Transverse colon (tissue), 4 donors: ENCODE measurements around the gene ME1. TPM values are rescaled to one million over a fixed set of nuclear protein-coding genes. Genes with fewer than 3 reads are reported as not detected.

Experiments used
- DNase-seq: peaks from one replicate; pipeline ENCODE4 v3.0.0-alpha.2; 2019
- H3K27ac ChIP-seq, 4 donors: fragments of 200-600 bp; sonication (generic); 2 replicates each; pipeline ENCODE4 v1.5.1; 2016 to 2018; ENCODE audit warnings: inconsistent platforms in 4 of 4
- H3K27me3 ChIP-seq: fragments of 200-600 bp; sonication (generic); 2 replicates; pipeline ENCODE4 v1.5.1; 2017; ENCODE audit warnings: inconsistent platforms
- H3K36me3 ChIP-seq, 4 donors: fragments of 200-600 bp; sonication (generic); 2 replicates each; pipeline ENCODE4 v1.5.1; 2017 to 2019; ENCODE audit warnings: inconsistent platforms in 4 of 4
- H3K4me1 ChIP-seq, 4 donors: fragments of 200-600 bp; sonication (generic); 2 replicates each; pipeline ENCODE4 v1.5.1; 2017 to 2020; ENCODE audit warnings: inconsistent platforms in 4 of 4
- H3K4me3 ChIP-seq, 4 donors: fragments of 200-600 bp; sonication (generic); 1 replicate in 1 of 4; 2 replicates in 3 of 4; pipeline versions ENCODE4 v1.5.1 to v1.6.1; 2017 to 2019; ENCODE audit warnings: inconsistent platforms in 4 of 4
- H3K9me3 ChIP-seq, 2 donors: fragments of 200-600 bp; sonication (generic); 2 replicates each; pipeline ENCODE4 v1.5.1; 2017 to 2019; ENCODE audit warnings: inconsistent platforms in 2 of 2
- EP300 ChIP-seq: sonication (generic); formaldehyde crosslinking; IDR thresholded peaks from one replicate; pipeline ENCODE4 v1.6.1; 2017; ENCODE audit warnings: antibody characterized with exemption, low read depth
- POLR2A ChIP-seq: fragments of 450-650 bp; IDR thresholded peaks from one replicate; pipeline ENCODE4 v1.6.1; 2016; ENCODE audit warnings: antibody characterized with exemption, mild to moderate bottlenecking, moderate library complexity
- POLR2AphosphoS5 ChIP-seq, 3 donors: sonication (generic); formaldehyde crosslinking; IDR thresholded peaks; one replicate each; pipeline ENCODE4 v1.6.1; 2016; ENCODE audit warnings: antibody characterized with exemption in 3 of 3
- WGBS, 2 donors: methylation state at CpG; one replicate each; pipeline ENCODE4 v1.1.5; 2018; ENCODE audit warnings: low coverage in 1 of 2; 5-methylcytosine and 5-hydroxymethylcytosine counted together
- in situ Hi-C, 4 donors: fragments of 200-750 bp; cut with MboI; loops; one replicate each; pipeline versions ENCODE4 v1.15.0 to v1.15.1; 2017; ENCODE audit warnings: low sequenced_read_pairs in 3 of 4, low pct_ligation_motif_present in 1 of 4, low pct_unique_long_range_greater_than_20kb in 1 of 4
- intact Hi-C: fragments of 100-400 bp; cut with DNase I; formaldehyde crosslinking; loops from one replicate; pipeline ENCODE4 v1.15.1; 2023; ENCODE audit warnings: low total_unique reads
- total RNA-seq, 4 donors: library from RNA; depleted of rRNA; stranded (reverse); fragments of >200 nt; gene quantifications; one replicate each; pipeline ENCODE4 v1.1.0, GENCODE V29; 2016
- TF ChIP-seq, protein P1 (sequence below), 5 experiments: fragments of 200-600 bp in 3 of 5; fragments of 450-650 bp in 2 of 5; sonication (generic) in 3 of 5; IDR thresholded peaks; 1 replicate in 2 of 5; 2 replicates in 3 of 5; pipeline ENCODE4 v1.5.1; 2016 to 2017; ENCODE audit warnings: antibody characterized with exemption in 5 of 5, inconsistent platforms in 3 of 5, mild to moderate bottlenecking in 2 of 5, moderate library complexity in 1 of 5

Gene ME1
- total RNA-seq, 4 donors from 2014 or later, result 1.9 to 36.6 (median 6.0) TPM

DNA sequence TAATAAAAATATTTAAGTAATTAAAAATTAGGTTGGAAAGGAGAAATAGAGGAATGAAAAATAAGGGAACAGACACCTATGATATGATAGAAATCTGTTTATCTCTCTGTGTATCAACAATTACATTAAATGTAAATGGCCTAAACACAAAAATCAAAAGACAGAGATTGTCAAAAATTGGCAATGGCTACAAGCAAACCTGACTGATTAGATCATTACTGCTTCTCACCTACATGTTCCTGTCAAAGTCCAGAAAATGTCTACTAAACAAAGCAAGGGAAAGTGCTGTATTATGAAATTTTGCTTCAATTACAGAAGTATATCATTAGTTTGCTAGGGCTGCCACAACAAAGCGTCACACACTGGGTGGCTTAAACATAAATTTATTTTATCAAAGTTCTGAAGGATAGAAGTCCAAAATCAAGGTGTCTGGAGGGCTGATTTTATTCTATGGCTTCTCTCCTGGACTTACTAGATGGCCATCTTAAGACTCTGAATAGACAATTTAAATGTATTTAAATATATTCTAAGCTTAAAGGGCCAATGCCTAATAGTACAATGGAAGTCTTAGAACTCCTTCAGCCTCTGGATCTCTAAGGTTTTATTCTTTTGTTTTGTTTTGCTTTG lies 6.3 kb downstream of the ME1 start:
- intact Hi-C loops (no loop called here), in situ Hi-C loops (no loop called here)
- Histone ChIP-seq H3K27me3 (no peaks in the 10 kb centered on the region), H3K4me1 (peaks cover 0 to 1% (median 0%) of the 10 kb centered on the region in 4 donors), H3K27ac (no peak overlapping the region), H3K4me3 (no peak overlapping the region), H3K36me3 (peaks cover 0 to 5% (median 0%) of the 10 kb centered on the region in 4 donors), H3K9me3 (peaks cover 0 to 9% of the 10 kb centered on the region in 2 donors)
- TF ChIP-seq EP300 (no peak), POLR2AphosphoS5 (IDR thresholded peaks at IDR 0.05) (no peak), POLR2A (no peak)
- TF ChIP-seq, protein P1, sequence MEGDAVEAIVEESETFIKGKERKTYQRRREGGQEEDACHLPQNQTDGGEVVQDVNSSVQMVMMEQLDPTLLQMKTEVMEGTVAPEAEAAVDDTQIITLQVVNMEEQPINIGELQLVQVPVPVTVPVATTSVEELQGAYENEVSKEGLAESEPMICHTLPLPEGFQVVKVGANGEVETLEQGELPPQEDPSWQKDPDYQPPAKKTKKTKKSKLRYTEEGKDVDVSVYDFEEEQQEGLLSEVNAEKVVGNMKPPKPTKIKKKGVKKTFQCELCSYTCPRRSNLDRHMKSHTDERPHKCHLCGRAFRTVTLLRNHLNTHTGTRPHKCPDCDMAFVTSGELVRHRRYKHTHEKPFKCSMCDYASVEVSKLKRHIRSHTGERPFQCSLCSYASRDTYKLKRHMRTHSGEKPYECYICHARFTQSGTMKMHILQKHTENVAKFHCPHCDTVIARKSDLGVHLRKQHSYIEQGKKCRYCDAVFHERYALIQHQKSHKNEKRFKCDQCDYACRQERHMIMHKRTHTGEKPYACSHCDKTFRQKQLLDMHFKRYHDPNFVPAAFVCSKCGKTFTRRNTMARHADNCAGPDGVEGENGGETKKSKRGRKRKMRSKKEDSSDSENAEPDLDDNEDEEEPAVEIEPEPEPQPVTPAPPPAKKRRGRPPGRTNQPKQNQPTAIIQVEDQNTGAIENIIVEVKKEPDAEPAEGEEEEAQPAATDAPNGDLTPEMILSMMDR (IDR thresholded peaks at IDR 0.05), result no peak
- 100% methylated on average over 1 of the region's 1 CpG for WGBS, 2 donors
- DNase-seq, result no peak

DNA sequence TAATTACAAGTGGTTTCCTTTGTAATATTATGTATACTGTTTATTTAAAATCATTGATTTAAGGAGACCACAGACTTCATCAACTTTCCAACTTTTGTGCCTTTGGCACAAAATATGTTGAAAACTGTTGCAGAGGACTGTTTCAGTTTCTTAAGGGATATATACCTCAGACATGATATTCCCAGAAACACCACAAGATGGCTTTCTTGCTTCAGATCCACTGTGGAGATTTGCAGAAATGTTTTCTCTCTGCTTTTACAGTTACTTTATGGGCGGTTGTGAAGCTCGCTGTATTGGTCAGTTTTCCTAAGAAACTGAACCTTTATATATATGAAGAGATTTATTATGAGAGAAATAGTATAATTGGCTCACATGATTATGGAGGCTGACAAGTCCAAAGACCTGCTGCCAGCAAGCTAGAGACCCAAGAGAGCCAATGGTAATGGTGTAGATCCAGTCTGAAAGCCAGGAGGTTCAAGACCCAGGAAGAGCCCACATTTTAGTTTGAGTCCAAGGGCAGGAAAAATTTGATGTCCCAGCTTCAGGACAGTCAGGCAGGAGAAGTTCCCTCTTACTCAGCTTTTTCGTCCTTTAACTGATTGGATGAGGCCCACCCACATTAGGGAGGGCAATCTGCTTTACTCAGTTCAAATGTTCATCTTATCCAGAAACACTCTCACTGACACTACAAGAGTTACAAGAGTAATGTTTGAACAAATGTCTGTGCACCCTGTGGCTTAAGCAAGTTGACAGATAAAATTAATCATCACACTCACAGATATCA lies 12.8 kb downstream of the ME1 start:
- intact Hi-C loops, result loop anchor here (2.0 kb wide), 1 partner anchor 95 kb away; the partner anchor contains the start of gene PRSS35
- Histone ChIP-seq H3K4me3 (no peak overlapping the region), H3K27me3 (no peaks in the 10 kb centered on the region), H3K9me3 (no peaks in the 10 kb centered on the region), H3K27ac (no peak overlapping the region), H3K4me1 (no peaks in the 10 kb centered on the region), H3K36me3 (no peaks in the 10 kb centered on the region)
- WGBS, 2 donors, result 37 to 55% methylated on average over 2 to 3 of the region's 3 CpGs
- in situ Hi-C loops, result loop anchor here (5.0 to 10.0 kb wide), 4 partner anchors 89 to 193 kb away; partner anchors contain the start of gene PRSS35 (in 1 of the 4)
- TF ChIP-seq POLR2A (no peak), POLR2AphosphoS5 (IDR thresholded peaks at IDR 0.05) (no peak), EP300 (no peak)
- TF ChIP-seq, protein P1 (IDR thresholded peaks at IDR 0.05), result peak; percentile 58 to 83 (median 70)
- DNase-seq, result no peak

DNA sequence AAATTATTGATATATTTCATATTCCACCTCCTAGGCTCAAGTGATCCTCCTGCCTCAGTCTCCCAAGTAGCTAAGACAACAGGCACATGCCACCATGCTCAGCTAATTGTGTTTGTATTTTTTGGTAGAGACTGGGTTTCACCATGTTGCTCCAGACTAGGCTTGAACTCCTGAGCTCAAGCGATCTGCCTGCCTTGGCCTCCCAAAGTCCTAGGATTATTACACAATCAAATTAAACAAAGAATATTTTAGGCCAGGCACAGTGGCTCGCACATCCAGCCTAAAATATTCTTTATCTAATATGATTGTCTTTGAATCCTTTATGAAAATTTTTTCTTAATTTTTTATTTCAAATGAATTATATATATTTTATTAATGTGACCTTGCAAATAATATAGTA lies 17.8 kb downstream of the ME1 start:
- TF ChIP-seq EP300, result no peak
- TF ChIP-seq POLR2A, result no peak
- TF ChIP-seq, protein P1 (IDR thresholded peaks at IDR 0.05), result no peak
- no peak for TF ChIP-seq POLR2AphosphoS5 (IDR thresholded peaks at IDR 0.05)
- Histone ChIP-seq H3K36me3 (no peaks in the 10 kb centered on the region), H3K9me3 (no peaks in the 10 kb centered on the region), H3K4me3 (no peak overlapping the region), H3K27me3 (no peaks in the 10 kb centered on the region), H3K4me1 (no peaks in the 10 kb centered on the region), H3K27ac (no peak overlapping the region)
- no peak for DNase-seq
- intact Hi-C loops (loop anchor here (5.0 kb wide), 1 partner anchor 739 kb away; no protein-coding TSS in a partner anchor), in situ Hi-C loops (loop anchor here in 3 of 4 donors (10.0 kb wide), 2 partner anchors 102 to 188 kb away; partner anchors contain the start of gene PRSS35 (in 1 of the 3))
- 58 to 90% methylated on average over 1 to 2 of the region's 2 CpGs for WGBS, 2 donors

DNA sequence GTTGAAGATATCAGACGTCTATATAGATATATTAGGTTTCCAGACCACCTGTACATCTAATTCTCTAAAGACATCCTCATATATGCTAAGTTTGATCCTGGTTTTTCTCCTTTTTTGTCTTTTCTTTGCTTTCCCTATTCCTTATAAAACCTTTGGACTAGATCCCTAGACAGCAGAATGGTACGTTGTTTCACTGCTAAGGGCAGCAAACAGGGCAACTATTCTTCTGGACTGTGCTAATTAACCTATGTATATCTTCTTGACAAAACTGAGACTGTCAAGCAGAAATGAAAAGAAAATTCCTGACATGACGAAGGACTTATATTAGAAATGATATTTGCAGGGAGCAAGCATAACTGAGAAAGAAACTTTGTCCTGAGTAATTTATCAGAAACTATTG lies 19.1 kb downstream of the ME1 start:
- no peaks in the 10 kb centered on the region for H3K27me3 ChIP-seq
- no peaks in the 10 kb centered on the region for H3K36me3 ChIP-seq
- intact Hi-C loops, result loop anchor here (5.0 kb wide), 1 partner anchor 741 kb away; no protein-coding TSS in a partner anchor
- H3K4me3 ChIP-seq, result no peak overlapping the region
- 64 to 77% methylated on average over 3 of the region's 3 CpGs for WGBS, 2 donors
- no peaks in the 10 kb centered on the region for H3K9me3 ChIP-seq
- DNase-seq, result no peak
- H3K4me1 ChIP-seq, result no peaks in the 10 kb centered on the region
- H3K27ac ChIP-seq, result no peak overlapping the region
- TF ChIP-seq, protein P1 (IDR thresholded peaks at IDR 0.05), result no peak
- TF ChIP-seq POLR2A (no peak), POLR2AphosphoS5 (IDR thresholded peaks at IDR 0.05) (no peak), EP300 (no peak)
- in situ Hi-C loops, result loop anchor here in 3 of 4 donors (10.0 kb wide), 2 partner anchors 103 to 187 kb away; partner anchors contain the start of gene PRSS35 (in 1 of the 3)
